ENCODE results near the gene GAMT.

GRCh38 chr19:1363599-1363998 is 37.7 kb downstream of the GAMT start:
- TF ChIP-seq CTCF (IDR thresholded peaks at IDR 0.05) (no peak), POLR2A (IDR thresholded peaks at IDR 0.05) (no peak), EP300 (IDR thresholded peaks at IDR 0.05) (no peak), POLR2AphosphoS5 (IDR thresholded peaks at IDR 0.05) (no peak)
